ENCODE data around the gene MFSD6L.

The MFSD6L gene

DNA sequence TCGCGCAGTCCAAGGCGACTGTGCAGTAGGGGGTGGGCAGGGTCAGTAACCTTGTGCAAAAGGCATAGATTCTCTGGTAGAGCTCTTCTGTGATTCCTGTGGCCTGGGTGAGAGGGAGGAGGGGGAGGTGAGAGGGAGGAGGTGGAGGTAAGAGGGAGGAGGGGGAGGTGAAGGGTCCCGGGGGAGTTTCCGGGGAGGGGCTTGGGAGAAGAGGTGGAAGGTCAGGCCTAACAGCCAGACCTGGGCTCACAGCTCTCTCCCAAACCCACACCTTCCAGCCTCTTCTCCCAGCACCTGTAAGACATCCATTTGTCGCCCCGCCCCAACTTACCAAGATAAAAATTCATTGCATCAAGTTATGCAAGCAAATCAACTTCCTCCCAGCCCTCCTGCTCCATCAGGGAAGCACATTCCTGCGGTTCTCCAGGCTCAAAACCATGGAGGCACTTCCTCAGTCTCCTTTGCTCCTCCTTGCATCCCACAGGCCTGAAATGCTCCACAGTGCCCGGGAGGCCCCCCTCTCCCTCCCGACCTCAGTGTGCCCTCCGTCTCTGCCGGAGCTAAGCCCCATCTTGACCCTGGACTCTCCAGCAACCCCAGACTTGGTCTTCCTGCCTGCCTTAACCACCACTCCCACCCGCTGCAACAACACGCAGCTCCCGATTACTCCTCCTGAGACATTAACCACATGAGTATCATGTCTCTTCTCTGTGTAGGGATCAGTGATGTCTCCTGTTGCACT is 37.8 kb upstream of the MFSD6L start:
- Histone ChIP-seq H3K9ac (ENCODE audit: low read length) (no peak overlapping the region), H3K36me3 (ENCODE audit: insufficient read depth, low read length) (no peaks in the 10 kb centered on the region)

DNA sequence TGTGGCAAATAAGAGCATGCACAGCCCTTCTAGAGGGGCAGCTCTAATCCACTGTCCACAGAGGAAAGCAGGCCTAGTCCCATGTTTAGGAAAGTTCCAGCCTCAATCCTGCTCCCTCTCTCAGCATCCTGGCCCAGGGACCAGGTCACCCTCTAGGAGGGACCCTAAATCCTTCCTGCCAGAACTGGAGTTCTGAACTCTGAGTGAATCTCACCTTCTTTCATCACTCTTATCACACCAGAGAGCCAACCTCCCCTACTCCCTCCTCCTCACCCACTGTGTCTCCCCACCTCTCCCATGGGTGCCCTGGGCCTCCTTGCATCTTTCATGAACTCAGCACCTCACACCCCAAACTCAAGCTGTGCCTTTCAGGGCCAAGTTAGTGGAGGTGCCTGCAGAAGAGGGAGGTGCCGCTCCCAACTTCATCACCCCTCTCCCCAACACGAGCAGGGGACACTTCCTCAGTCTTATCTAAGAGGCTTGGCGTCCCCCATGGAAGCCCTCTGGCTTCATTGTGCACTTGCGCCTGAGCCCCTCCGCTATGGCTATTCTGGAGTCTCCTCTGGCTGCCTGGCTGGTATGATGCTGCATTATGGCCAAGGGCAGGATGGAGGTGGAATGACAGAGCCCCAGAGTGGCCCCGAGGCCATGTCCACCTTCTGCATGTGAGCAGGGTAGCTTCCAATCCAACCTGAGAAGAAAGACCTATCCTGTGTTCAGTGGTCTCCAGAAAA is 36.6 kb upstream of the MFSD6L start:
- Histone ChIP-seq H4K20me1 (ENCODE audit: insufficient read depth, low read length) (no peaks in the 10 kb centered on the region), H3K9me3 (ENCODE audit: low read length) (no peaks in the 10 kb centered on the region), H3K79me2 (ENCODE audit: insufficient read depth, low read length) (no peaks in the 10 kb centered on the region), H3K36me3 (ENCODE audit: insufficient read depth, low read length) (no peaks in the 10 kb centered on the region), H2AFZ (ENCODE audit: low read length) (no peak overlapping the region), H3K9ac (ENCODE audit: low read length) (no peak overlapping the region), H3K27me3 (ENCODE audit: insufficient read depth, low read length) (peaks cover 5% of the 10 kb centered on the region; the same call in 1 of the 2 replicates), H3K4me2 (ENCODE audit: low read length) (no peak overlapping the region), H3K4me1 (ENCODE audit: insufficient read depth, low read length, severe bottlenecking) (no peaks in the 10 kb centered on the region), H3K27ac (ENCODE audit: low read depth, low read length, poor library complexity, severe bottlenecking) (no peak overlapping the region), H3K4me3 (ENCODE audit: low read depth, low read length, poor library complexity, severe bottlenecking) (no peak overlapping the region), H3F3A (ENCODE audit: insufficient read depth, low read length) (no peaks in the 10 kb centered on the region), H3K9me2 (ENCODE audit: low read depth, low read length) (no peaks in the 10 kb centered on the region)
- TF ChIP-seq, protein P1, sequence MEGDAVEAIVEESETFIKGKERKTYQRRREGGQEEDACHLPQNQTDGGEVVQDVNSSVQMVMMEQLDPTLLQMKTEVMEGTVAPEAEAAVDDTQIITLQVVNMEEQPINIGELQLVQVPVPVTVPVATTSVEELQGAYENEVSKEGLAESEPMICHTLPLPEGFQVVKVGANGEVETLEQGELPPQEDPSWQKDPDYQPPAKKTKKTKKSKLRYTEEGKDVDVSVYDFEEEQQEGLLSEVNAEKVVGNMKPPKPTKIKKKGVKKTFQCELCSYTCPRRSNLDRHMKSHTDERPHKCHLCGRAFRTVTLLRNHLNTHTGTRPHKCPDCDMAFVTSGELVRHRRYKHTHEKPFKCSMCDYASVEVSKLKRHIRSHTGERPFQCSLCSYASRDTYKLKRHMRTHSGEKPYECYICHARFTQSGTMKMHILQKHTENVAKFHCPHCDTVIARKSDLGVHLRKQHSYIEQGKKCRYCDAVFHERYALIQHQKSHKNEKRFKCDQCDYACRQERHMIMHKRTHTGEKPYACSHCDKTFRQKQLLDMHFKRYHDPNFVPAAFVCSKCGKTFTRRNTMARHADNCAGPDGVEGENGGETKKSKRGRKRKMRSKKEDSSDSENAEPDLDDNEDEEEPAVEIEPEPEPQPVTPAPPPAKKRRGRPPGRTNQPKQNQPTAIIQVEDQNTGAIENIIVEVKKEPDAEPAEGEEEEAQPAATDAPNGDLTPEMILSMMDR (IDR thresholded peaks at IDR 0.05; ENCODE audit: low read length) = no peak
- no peak for TF ChIP-seq EZH2 (IDR thresholded peaks at IDR 0.05; ENCODE audit: borderline replicate concordance, low read length)

More for the DNA sequence above, 37.8 kb upstream of the MFSD6L start:
- Histone ChIP-seq H3K4me3 (ENCODE audit: low read depth, low read length, poor library complexity, severe bottlenecking) (no peak overlapping the region), H2AFZ (ENCODE audit: low read length) (no peak overlapping the region), H3K4me2 (ENCODE audit: low read length) (no peak overlapping the region), H3K79me2 (ENCODE audit: insufficient read depth, low read length) (no peaks in the 10 kb centered on the region), H4K20me1 (ENCODE audit: insufficient read depth, low read length) (no peaks in the 10 kb centered on the region), H3K9me2 (ENCODE audit: low read depth, low read length) (no peaks in the 10 kb centered on the region), H3K27ac (ENCODE audit: low read depth, low read length, poor library complexity, severe bottlenecking) (no peak overlapping the region), H3K9me3 (ENCODE audit: low read length) (no peaks in the 10 kb centered on the region), H3K4me1 (ENCODE audit: insufficient read depth, low read length, severe bottlenecking) (no peaks in the 10 kb centered on the region), H3K27me3 (ENCODE audit: insufficient read depth, low read length) (peaks cover 5% of the 10 kb centered on the region; the same call in 1 of the 2 replicates), H3F3A (ENCODE audit: insufficient read depth, low read length) (no peaks in the 10 kb centered on the region)
- no peak for TF ChIP-seq EZH2 (IDR thresholded peaks at IDR 0.05; ENCODE audit: borderline replicate concordance, low read length)

DNA sequence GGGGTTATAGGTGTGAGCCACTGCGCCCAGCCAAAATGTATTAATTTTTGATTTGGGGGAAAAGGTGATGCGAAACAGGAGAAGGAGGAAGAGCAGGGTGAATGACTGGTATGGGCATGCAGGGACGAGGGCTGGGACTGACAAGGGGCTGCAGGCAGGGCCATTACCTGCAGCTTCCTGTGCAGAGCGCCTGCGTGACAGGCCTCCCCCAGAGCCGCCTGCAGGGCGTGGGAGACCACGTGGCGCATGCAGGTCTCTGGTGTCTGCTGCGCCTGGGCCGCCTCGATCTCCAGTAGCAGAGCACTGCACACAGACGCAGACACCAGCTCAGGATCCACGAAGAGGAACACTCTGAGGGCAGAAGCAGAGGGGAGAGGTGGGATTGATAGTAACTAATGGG is 35.9 kb upstream of the MFSD6L start:
- Histone ChIP-seq H3K27me3 (ENCODE audit: insufficient read depth, low read length) (peaks cover 5% of the 10 kb centered on the region; the same call in 1 of the 2 replicates), H3K4me2 (ENCODE audit: low read length) (no peak overlapping the region), H3K9me3 (ENCODE audit: low read length) (no peaks in the 10 kb centered on the region), H3K4me3 (ENCODE audit: low read depth, low read length, poor library complexity, severe bottlenecking) (no peak overlapping the region), H3K9me2 (ENCODE audit: low read depth, low read length) (no peaks in the 10 kb centered on the region), H3F3A (ENCODE audit: insufficient read depth, low read length) (no peaks in the 10 kb centered on the region), H3K79me2 (ENCODE audit: insufficient read depth, low read length) (no peaks in the 10 kb centered on the region), H3K4me1 (ENCODE audit: insufficient read depth, low read length, severe bottlenecking) (no peaks in the 10 kb centered on the region), H3K27ac (ENCODE audit: low read depth, low read length, poor library complexity, severe bottlenecking) (no peak overlapping the region), H4K20me1 (ENCODE audit: insufficient read depth, low read length) (no peaks in the 10 kb centered on the region), H2AFZ (ENCODE audit: low read length) (no peak overlapping the region), H3K9ac (ENCODE audit: low read length) (no peak overlapping the region), H3K36me3 (ENCODE audit: insufficient read depth, low read length) (no peaks in the 10 kb centered on the region)
- no peak for TF ChIP-seq EZH2 (IDR thresholded peaks at IDR 0.05; ENCODE audit: borderline replicate concordance, low read length)
- TF ChIP-seq, protein P1 (IDR thresholded peaks at IDR 0.05; ENCODE audit: low read length) = no peak
